GM19452 (cell line): ENCODE measurements around the gene AIF1.

Source experiments
- ATAC-seq: cut with Tn5 transposase; IDR thresholded peaks from one replicate; pipeline ENCODE4 v1.9.1; 2021; ENCODE audit not compliant: unreplicated experiment

Gene AIF1

GRCh38 chr6:31641370-31641769 lies 26.3 kb downstream of the AIF1 start:
- ATAC-seq = no peak

GRCh38 chr6:31642798-31643570 lies 27.9 kb downstream of the AIF1 start:
- ATAC-seq = no peak

GRCh38 chr6:31643818-31644454 lies 28.9 kb downstream of the AIF1 start:
- ATAC-seq = no peak

- no peak for ATAC-seq
These were observed 30.3 kb downstream of the AIF1 start for GRCh38 chr6:31645325-31645724.

- ATAC-seq = peak; percentile 19
These were observed 36.7 kb downstream of the AIF1 start for GRCh38 chr6:31651602-31652191.

- peak; percentile 52 for ATAC-seq
These were observed 38.1 kb downstream of the AIF1 start for GRCh38 chr6:31652925-31653724.

GRCh38 chr6:31654574-31655348 lies 39.7 kb downstream of the AIF1 start:
- ATAC-seq = no peak

GRCh38 chr6:31655349-31656237 lies 40.6 kb downstream of the AIF1 start, which contains the start of gene APOM:
TSS of gene APOM (plus strand) at chr6:31655894. CDS start at chr6:31655967, 73 bp downstream.
- no peak for ATAC-seq

- ATAC-seq = no peak
These were observed 42.5 kb downstream of the AIF1 start for GRCh38 chr6:31657406-31658157.

GRCh38 chr6:31658158-31658688 lies 43.2 kb downstream of the AIF1 start:
- no peak for ATAC-seq

- no peak for ATAC-seq
These were observed 44.1 kb downstream of the AIF1 start for GRCh38 chr6:31658983-31659648.

GRCh38 chr6:31659649-31660380 lies 44.8 kb downstream of the AIF1 start:
- no peak for ATAC-seq

- ATAC-seq = no peak
These were observed 45.6 kb downstream of the AIF1 start, which contains the start of gene C6orf47 for GRCh38 chr6:31660381-31661261. TSS of gene C6orf47 (minus strand) at chr6:31660778. CDS start at chr6:31659947, 831 bp downstream.

GRCh38 chr6:31661262-31662123 lies 46.5 kb downstream of the AIF1 start:
- ATAC-seq = no peak

GRCh38 chr6:31662124-31662723 lies 47.2 kb downstream of the AIF1 start:
- ATAC-seq = no peak
